ENCODE data around the gene ITGAD.

DNA sequence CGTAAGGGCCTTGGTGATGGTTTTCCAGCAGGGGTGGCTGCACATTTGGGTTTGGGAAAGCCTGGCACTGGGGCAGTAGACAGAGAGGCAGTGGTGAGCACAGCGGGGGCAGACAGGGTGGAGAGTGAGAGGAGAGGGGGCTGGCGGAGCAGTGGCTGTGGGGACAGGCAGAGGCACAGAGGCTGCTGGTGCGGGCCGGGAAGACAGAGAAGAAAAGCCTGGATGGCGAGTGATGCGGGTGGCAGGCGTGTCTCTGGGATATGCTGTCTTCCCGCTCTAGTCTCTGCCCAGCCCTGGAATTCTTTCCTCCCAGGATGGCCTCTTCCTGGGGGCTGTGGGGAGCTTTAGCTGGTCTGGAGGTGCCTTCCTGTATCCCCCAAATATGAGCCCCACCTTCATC is 16.9 kb downstream of the ITGAD start:
- TF ChIP-seq, protein P1, sequence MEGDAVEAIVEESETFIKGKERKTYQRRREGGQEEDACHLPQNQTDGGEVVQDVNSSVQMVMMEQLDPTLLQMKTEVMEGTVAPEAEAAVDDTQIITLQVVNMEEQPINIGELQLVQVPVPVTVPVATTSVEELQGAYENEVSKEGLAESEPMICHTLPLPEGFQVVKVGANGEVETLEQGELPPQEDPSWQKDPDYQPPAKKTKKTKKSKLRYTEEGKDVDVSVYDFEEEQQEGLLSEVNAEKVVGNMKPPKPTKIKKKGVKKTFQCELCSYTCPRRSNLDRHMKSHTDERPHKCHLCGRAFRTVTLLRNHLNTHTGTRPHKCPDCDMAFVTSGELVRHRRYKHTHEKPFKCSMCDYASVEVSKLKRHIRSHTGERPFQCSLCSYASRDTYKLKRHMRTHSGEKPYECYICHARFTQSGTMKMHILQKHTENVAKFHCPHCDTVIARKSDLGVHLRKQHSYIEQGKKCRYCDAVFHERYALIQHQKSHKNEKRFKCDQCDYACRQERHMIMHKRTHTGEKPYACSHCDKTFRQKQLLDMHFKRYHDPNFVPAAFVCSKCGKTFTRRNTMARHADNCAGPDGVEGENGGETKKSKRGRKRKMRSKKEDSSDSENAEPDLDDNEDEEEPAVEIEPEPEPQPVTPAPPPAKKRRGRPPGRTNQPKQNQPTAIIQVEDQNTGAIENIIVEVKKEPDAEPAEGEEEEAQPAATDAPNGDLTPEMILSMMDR (conservative IDR thresholded peaks at IDR 0.05; ENCODE audit: low read length) = no peak
- TF ChIP-seq EZH2phosphoT487 (IDR thresholded peaks at IDR 0.05; ENCODE audit: borderline replicate concordance) = no peak

Data from Loucy (cell line).